GOT3 (cell line): ENCODE measurements around the gene RXFP3.

Experiments
- DNase-seq: peaks from one replicate; lab custom pipeline; 2025; ENCODE audit warnings: mixed read lengths; lab: John Stamatoyannopoulos, UW

RXFP3 gene

DNA sequence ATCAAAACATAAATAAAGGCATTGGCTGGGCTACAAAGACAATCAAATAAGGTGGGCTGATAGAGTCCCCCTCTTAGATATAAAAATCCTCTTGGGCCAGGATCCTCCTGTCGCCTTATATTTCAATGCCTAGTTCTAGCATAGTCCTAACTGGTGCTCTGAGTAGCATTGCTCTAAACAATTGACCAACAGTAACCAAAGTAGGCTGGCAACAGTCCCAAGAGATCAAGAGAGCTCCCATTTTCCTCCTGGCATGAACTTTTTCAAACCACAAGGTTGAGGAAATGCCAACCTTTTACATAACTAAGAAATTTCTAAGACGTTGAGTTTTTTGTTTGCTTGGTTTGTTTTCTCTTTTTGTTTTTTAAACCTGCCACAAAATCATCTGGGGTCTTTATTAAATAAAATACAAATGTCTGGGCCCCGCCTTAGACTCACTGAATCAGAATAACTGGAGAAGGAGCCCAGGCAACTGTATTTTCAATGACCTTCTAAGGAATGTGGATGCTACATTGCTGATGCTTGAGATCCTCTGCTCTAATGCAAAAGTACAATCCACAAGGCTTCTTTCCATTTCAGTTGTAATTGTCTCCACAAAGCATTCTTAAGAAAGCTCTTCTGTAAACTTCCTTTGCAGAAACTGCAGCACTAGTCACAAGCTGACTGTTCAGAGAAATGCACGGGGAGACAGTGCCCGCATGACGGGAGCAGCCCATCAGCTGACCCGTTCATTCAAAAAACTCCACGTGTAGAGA, 45.4 kb downstream of the RXFP3 start:
- DNase-seq: no peak

- DNase-seq: no peak
Measured at GRCh38 chr5:33984178-33984577, 48.0 kb downstream of the RXFP3 start.

GRCh38 chr5:33984671-33985124, 48.5 kb downstream of the RXFP3 start, which contains the start of gene SLC45A2:
Gene SLC45A2 (minus strand): TSS chr5:33984693. CDS start chr5:33984583, 110 bp downstream.
- no peak for DNase-seq

GRCh38 chr5:33985447-33985846, 49.3 kb downstream of the RXFP3 start:
- no peak for DNase-seq
